ENCODE measurements around the gene CPA3.

The CPA3 gene

DNA sequence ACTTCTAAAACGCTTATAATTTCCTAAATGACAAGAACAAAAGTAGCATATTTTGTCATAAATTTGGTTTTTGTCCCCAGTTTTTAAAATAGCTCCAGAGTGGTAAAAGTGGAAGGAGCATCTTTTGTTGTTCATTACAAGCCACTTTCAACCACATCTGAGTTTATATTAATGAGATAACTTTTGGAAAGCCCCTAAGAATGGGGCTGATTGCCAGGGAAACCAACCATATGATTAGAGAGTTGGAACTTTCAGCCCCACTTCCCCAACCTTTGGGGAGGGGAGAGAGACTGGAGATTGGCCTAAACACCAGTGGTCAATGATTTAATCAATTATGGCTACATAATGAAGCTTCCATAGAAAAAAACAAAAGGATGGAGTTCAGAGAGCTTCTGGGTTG, 57.4 kb downstream of the CPA3 start:
- no peak for DNase-seq

DNA sequence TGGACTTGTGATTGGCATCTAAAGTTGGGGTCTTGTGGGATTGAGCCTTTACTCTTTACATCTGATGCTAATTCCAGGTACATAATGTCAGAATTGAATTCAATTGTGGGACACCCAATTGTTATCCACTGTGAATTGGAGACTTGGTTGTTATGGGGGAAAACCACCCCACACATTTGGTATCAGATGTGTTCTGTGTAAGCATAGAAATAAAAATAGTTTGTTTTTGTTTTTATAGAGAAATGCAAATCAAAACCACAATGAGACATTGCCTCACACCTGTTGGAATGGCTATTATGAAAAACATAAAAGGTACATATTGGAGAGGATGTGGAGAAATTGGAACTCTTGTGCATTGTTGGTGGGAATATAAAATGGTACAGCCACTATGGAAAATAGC, 58.5 kb downstream of the CPA3 start:
- no peak for DNase-seq

DNA sequence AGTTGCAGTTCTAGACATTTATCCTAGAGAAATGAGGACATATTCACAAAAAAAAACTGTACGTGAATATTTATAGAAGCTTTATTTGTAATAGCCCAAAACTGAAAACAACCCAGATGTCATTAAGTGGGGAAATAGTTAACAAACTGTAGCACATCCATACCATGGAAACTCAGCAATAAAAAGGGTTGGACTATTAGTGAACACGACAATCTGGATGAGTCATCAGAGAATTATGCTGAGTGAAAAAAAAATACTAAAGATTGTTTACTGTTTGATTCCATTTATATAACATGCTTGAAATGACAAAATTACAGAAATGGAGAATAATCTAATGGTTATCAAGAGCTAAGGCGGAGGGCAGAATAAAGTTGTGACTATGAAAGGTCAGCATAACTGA, 59.5 kb downstream of the CPA3 start:
- DNase-seq, result no peak

DNA sequence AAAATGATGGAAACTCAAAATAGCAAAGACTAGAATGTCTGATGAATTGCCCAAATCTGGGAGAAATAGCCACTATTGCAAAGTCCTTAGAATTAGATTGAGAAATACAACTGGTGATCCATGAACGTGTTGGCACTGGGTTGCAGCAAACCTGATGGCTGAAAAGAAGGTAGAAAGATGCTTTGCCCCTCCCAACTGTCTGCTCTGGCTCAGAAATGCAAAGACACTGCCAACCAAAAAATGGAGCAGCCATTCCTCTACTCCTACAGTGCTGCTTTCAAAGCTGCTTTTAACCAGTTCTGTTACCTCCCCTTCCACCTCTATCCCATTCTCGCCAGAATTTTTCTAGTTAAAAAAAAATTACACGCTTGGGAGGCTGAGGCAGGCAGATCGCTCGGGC, 60.7 kb downstream of the CPA3 start:
- no peak for DNase-seq

DNA sequence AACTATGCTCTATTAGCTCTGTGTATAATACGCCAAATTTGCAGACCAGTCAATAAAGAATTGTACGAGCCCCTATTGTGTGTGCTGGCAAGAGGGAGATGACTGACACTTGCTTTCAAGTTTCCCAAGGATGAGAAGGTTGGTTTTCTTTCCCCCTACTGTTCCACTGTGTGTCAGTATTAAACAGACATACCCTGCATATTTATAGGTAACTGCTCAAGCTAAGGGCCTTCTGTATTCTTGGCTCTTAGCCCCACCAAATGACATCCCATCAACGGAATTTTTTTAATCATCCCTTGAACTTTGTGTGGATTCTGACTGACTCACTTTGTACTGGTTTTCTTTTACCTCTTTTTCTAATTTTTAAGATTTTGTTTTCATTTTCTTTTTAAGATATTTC, 65.7 kb downstream of the CPA3 start:
- DNase-seq, result peak in 1 of 2 experiments; percentile 20

DNA sequence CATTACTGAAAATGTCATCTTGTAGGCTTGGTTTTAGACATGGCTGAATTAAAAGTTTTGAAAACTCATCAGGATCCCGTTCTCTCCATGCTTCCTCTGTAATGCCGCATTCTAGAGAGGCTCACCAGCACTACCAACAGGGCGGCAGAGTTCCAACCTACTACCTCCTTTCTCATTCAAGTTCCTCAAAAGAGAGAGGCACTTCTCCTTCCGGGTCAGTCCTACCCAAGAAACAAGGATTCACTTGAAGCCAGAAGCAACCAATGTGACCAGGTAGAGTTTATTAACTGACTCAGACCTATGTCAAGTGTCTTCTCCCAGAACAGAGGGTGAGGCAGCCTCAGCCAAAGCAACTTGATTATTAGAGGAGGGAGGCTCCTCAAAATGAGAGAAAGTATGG, 66.5 kb downstream of the CPA3 start:
- no peak for DNase-seq

DNA sequence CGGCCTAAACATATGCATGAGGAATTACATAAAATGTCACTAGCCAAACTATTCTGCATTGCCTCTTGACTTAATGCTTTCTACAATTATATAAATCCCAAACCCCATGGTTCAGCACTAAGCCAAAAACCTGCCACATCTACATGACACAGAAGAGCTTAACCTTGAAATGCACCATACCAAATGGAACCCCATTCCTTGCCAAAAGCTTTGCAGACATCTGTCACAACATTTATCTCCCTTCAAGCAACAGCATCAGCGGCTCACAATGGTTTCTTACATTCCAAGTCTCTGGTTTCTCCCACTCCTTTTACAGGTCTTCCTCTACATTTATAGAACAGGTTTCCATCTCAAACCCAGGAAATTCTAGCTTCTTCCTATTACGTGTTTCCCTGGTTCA, 67.9 kb downstream of the CPA3 start:
- DNase-seq, result no peak

DNA sequence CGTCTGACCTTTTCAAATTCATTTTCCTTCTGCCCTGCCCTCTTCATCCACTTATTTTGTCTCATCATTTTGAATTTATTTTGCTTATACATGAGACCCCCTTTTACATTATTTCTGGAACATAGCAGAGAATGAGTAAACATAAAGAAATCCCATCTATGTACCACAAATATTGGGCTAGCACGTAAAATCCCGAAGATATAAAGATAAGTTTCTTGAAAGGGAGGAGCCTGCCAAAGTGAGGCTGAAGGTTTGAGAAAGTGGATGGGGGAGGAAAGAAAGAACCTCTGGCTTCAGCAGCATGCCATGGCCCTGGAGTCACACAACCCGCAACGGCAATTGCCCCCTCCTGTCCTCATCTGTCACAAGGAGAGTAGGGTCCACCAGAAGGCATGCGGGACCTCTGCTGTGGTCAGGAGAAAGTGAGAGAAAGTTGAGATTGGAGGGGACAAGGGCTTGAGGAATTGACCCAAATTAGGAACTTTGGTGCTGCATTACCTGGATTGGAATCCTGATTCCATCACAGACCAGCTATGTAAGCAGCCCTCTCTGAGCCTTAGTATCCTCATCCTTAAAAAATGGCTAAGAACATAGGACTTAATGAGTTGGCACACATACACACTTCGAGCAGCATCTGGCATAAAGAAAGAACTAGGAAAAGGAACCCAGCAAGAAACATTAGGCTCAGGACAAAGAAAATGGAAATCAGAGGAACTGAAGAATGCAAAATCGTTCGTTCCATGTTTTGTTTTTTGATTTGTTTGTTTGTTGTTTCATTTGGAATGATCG, 72.6 kb downstream of the CPA3 start:
- DNase-seq, result no peak

DNA sequence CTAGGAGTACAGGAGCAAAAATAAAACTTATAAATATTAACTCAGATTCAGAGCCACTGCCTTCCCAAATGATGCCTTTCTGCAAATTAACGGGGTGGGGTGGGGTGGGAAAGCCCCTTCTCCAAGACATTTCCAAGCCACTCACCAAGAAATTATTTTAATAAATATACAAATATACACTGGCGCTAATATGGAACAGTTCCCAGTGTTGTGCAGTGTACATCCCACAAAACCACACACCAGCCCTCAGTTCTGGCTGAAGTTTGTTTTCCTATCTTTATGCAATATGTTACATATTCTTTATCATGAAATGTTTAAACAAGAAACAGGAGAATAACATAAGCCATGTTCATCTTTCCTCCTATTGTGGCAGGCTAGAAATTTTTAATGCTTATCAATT, 73.2 kb downstream of the CPA3 start:
- no peak for DNase-seq

DNA sequence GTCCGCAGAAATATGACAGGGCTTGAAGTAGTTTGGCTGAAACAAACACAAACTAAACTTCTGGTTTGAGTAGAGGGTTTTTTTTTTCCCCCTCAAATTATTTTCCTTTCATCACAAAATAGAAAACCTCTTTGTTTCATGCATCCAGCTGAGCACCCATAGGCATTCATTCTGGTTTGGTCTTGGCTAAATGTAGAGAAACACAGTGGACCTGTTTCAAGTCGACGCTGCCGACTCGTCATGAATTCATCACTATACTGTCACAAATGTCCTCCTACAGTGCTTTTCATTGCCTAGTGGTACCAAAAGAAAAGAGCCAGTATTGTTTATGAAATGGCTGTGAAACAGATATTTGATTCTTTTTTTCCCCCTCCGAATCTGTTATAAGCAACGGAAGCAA, 73.8 kb downstream of the CPA3 start:
- no peak for DNase-seq

DNA sequence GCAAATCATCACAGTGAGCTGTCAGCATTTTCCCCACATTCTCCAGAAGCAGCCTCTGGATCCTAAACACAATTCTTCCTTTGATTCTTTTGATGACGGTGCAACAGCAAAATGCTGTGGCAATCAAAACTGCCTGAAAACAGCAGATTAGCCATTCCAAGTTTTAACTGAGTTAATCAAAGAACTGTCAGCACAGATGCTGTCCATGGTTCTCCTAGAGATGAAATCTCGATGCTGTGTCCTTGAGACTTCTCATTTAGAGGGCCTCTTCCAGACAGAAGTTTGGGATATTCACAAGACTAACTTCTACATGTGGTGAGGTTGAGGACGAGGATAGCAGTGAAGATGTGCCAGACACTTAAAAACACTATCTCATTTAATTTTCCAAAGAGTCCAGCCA, 75.9 kb downstream of the CPA3 start:
- DNase-seq, result no peak

DNA sequence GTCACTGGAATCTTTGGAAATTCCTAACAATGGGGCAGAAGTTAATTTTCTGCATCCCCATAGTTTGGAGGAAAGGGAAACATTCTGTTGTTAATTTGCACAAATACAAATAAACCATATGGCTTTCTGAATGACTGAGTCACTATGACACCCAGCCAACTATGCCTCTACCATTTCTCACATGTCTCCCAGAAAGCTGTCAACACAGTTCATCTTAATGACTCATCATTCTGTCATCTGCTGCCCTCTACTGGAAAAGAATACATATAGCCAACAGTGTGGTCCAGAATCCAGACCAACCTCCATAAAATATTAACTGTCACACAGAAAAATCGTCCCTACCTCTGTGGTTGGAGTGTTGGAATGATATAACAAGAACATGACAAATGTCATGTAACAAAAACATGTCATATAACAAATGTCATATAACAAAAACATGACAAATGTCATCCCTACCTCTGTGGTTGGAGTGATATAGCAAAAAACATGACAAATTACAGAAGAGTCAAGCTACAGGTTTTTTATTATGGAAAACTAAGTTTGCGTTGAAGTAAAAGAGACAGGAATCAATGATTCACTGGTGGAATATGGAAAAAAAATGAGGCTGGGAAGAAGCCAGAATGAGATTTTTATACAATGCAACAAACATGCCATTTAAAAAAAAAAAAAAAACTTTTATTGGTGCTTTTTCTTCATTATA, 78.6 kb downstream of the CPA3 start:
- DNase-seq, result peak; percentile 79 to 88

DNA sequence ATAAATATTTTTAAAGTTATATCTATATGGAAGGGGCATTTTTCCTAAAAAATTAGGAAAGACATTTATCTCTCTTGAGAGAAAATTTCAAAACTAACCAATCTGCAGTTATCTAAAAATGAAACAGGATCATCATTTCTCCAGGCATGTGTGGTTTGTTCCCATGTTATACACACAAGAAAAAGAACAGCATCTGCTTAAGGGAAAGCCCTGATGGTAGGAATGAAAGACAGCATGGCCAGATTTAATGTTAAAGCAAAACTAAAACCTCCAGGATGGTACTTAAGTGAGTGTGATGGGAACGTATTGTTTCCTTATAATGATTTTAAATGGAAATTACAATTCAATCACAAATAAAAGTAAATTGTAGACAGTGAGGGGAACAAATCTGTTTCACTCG, 80.0 kb downstream of the CPA3 start:
- no peak for DNase-seq

Measured in NCI-H2081 (cell line).